Esophagus muscularis mucosa (tissue), 4 donors: ENCODE data around the gene ANKIB1.

Experiments used
- CTCF ChIP-seq, 3 experiments: fragments of 200-600 bp in 2 of 3; fragments of 450-650 bp in 1 of 3; sonication (generic) in 2 of 3; IDR thresholded peaks; one replicate each; pipeline ENCODE4 v1.5.1; 2017 to 2019; ENCODE audit warnings: antibody characterized with exemption in 3 of 3, mild to moderate bottlenecking in 2 of 3, moderate library complexity in 1 of 3
- EP300 ChIP-seq: sonication (generic); formaldehyde crosslinking; IDR thresholded peaks from one replicate; pipeline ENCODE4 v1.6.1; 2017; ENCODE audit warnings: antibody characterized with exemption
- POLR2A ChIP-seq: fragments of 450-650 bp; IDR thresholded peaks from one replicate; pipeline ENCODE4 v1.6.1; 2017; ENCODE audit warnings: antibody characterized with exemption, moderate library complexity, mild to moderate bottlenecking, low read depth
- POLR2AphosphoS5 ChIP-seq, 2 donors: sonication (generic); formaldehyde crosslinking; IDR thresholded peaks; one replicate each; pipeline ENCODE4 v1.6.1; 2017; ENCODE audit warnings: antibody characterized with exemption in 2 of 2

- TF ChIP-seq POLR2A (no peak), CTCF (IDR thresholded peaks at IDR 0.05) (no peak), EP300 (no peak), POLR2AphosphoS5 (IDR thresholded peaks at IDR 0.05) (no peak)
Measured at GRCh38 chr7:92368741-92369140, 123.0 kb downstream of the ANKIB1 start.
